ENCODE results near the gene POLR2L. TPM values are rescaled to one million over a fixed set of nuclear protein-coding genes. Genes with fewer than 3 reads are reported as not detected.

Gene POLR2L
- polyA plus RNA-seq, 2 donors = 64.9 to 177 TPM

DNA sequence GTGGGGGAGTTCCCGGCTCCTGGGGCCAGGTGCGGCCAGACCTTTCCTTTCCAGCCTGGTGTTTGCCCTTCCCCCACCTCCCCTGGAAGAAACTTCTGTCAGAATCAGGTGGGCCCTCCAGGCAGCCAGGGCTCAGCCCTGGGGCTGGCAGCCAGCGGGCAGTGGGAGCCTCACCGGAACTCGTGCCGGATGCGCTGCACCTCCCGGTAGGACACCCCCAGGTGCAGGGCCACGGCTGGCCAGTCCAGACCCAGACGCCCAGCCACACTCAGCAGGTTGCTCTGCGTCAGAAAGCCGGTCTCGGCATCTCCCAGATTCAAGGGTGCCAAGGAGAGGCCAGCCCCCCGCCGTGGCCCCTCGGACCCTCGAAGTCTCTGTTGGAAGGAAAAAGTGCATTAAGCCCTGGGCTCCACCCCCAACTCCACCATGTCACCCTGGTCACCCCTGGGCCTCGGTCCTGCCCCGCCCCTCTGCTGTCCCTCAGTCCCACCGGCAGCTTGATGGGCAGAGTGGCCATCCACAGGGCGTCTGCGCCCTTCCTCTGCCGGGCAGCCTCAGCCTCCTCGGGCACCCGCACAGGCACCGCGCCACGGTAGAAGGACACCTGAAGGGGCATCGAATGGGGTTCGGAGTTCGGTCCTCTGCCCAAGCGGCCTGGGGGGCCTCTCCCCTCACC, 42.5 kb downstream of the POLR2L start:
- WGBS, 2 donors = 94 to 95% methylated on average over 31 to 32 of the region's 32 CpGs
- H3K27me3 ChIP-seq (ENCODE audit: control insufficient read depth in 1 of 2, insufficient read depth in 2 of 2, low read length in 2 of 2) = no peaks in the 10 kb centered on the region
- H3K4me3 ChIP-seq (ENCODE audit: low read depth in 1 of 2, low read length in 2 of 2) = no peak overlapping the region
- peaks cover 0 to 30% of the 10 kb centered on the region in 2 donors for H3K36me3 ChIP-seq (ENCODE audit: control insufficient read depth in 2 of 2, insufficient read depth in 2 of 2, low read length in 1 of 2)
- no peaks in the 10 kb centered on the region for H3K9me3 ChIP-seq (ENCODE audit: control insufficient read depth in 2 of 2, insufficient read depth in 1 of 2, low read depth in 1 of 2, low read length in 1 of 2)
- H3K4me1 ChIP-seq (ENCODE audit: control insufficient read depth in 2 of 2, insufficient read depth in 2 of 2, low read length in 1 of 2) = peaks cover 10 to 35% of the 10 kb centered on the region in 2 donors
- H3K27ac ChIP-seq (ENCODE audit: low read depth in 2 of 2, low read length in 1 of 2) = no peak overlapping the region

DNA sequence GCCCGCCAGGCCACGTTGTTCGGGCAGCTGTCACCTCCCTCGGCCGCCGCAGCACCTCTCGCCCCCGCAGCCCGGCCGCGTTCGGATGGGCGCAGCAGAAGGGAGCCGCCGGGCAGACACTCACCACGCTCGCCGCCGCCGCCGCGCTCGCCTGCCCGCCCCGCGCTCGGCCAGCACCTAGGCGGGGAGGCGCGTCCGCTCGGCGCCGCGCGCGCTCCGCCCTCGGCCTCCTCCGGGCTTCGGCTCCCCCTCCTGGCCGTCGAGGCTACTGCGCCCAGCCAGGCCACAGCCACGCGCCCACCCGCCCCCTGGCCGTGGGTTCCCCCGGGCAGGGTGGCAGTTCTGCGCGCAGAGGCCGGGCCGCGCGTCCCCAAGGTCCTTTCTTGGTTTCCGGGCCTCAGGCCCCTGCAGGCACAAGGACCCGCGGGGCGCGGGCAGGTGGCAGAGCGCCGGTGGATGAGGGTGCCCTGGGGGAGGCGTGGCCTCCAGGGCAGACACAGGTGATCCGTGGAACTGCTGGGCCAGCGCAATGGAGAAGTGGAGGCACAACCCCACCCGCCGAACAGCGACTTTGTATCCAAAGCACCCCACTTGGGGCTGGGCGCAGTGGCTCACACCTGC, 44.1 kb downstream of the POLR2L start, which contains the start of gene SLC25A22:
SLC25A22 (minus strand) TSS at position 189 of the 621 bp plus-strand sequence. CDS start 3,275 bp downstream, outside the sequence.
- Histone ChIP-seq H3K9me3 (ENCODE audit: control insufficient read depth in 2 of 2, insufficient read depth in 1 of 2, low read depth in 1 of 2, low read length in 1 of 2) (no peaks in the 10 kb centered on the region), H3K4me1 (ENCODE audit: control insufficient read depth in 2 of 2, insufficient read depth in 2 of 2, low read length in 1 of 2) (peaks cover 6 to 26% of the 10 kb centered on the region in 2 donors), H3K27me3 (ENCODE audit: control insufficient read depth in 1 of 2, insufficient read depth in 2 of 2, low read length in 2 of 2) (no peaks in the 10 kb centered on the region), H3K36me3 (ENCODE audit: control insufficient read depth in 2 of 2, insufficient read depth in 2 of 2, low read length in 1 of 2) (peaks cover 0 to 34% of the 10 kb centered on the region in 2 donors), H3K27ac (ENCODE audit: low read depth in 2 of 2, low read length in 1 of 2) (peak within 1 kb of the TSS; percentile 87 to 89), H3K4me3 (ENCODE audit: low read depth in 1 of 2, low read length in 2 of 2) (peak within 1 kb of the TSS; percentile 51 to 68)
- WGBS, 2 donors = 3 to 4% methylated on average over 55 to 69 of the region's 69 CpGs

DNA sequence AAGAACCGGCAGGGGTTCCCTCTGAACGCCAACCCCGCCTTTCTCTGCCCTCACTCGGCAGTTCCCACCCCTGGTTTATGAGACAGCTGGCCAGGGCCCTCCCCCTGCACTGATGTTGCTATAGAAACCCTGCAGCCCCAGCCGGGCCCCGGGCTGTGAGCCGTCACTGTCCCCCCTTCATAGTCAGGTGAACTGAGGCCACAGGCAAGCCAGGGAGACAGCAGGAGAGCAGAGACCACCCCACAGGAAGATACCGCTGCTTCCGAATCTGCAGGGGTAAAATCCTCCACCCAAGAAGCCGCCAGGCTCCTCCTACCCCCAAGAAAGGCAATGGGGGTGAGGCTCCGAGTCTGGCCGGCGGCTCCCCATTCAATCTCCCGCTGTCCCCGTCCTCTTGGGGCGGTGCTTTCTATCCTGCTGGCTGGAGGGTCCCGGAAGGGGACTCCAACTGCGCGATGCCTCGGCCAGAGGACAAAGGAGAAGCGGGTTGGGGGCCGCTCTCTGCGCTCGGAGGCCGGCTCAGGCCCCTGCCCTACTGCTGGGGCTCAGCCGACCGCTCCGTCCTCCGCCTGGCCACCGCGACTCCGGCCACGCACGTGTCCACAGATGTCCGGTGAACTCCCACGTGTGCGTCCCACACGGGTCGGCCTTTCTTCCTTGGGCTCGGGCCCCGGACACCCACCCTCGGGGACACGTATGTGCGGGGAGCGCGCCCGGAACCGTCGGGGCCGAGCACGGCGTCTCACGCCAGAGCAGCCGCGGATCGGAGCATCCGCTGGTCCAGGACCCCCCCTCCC, 44.8 kb downstream of the POLR2L start:
- Histone ChIP-seq H3K4me1 (ENCODE audit: control insufficient read depth in 2 of 2, insufficient read depth in 2 of 2, low read length in 1 of 2) (peaks cover 6 to 26% of the 10 kb centered on the region in 2 donors), H3K27me3 (ENCODE audit: control insufficient read depth in 1 of 2, insufficient read depth in 2 of 2, low read length in 2 of 2) (no peaks in the 10 kb centered on the region), H3K36me3 (ENCODE audit: control insufficient read depth in 2 of 2, insufficient read depth in 2 of 2, low read length in 1 of 2) (peaks cover 0 to 32% of the 10 kb centered on the region in 2 donors), H3K27ac (ENCODE audit: low read depth in 2 of 2, low read length in 1 of 2) (peak overlapping the region; percentile 87 to 89), H3K4me3 (ENCODE audit: low read depth in 1 of 2, low read length in 2 of 2) (peak overlapping the region; percentile 51 to 68), H3K9me3 (ENCODE audit: control insufficient read depth in 2 of 2, insufficient read depth in 1 of 2, low read depth in 1 of 2, low read length in 1 of 2) (no peaks in the 10 kb centered on the region)
- 0% methylated on average over 56 to 57 of the region's 57 CpGs for WGBS, 2 donors

DNA sequence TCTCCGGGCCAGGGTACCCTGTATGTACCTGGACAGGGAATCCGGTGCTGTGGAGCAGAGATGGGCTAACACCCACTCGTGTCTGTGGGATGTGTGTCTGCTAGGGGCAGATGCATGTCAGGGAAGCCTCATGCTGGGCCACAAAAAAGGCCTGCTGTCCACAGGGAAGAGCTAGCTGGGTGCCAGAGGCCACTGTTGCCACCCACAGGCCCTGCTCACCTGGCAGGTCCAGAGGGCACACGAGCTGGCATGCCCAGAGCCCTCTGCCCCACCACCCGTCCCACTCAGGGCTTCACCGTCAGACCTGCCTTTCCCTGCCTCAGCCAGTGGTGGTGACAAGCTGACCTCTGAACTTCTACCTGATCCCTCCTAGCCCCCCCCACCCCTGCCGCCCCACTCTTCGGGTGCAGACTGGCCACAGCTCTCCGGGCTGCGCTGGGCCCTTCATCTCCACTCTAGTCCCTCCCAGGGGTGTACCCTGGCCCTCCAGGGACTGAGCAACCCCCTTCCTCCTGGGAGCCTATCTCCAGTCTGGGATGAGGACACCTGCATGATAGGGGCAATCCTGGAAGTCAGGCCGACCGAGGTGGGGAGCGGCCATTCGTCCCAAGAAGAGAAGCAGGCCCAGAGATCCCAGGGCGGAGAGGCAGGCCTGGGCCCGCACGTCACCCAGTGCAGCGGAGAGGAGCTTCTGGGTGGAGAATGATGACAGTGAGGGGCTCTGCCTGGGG, 45.6 kb downstream of the POLR2L start:
- peak overlapping the region; percentile 51 to 68 for H3K4me3 ChIP-seq (ENCODE audit: low read depth in 1 of 2, low read length in 2 of 2)
- peak overlapping the region; percentile 87 to 89 for H3K27ac ChIP-seq (ENCODE audit: low read depth in 2 of 2, low read length in 1 of 2)
- no peaks in the 10 kb centered on the region for H3K27me3 ChIP-seq (ENCODE audit: control insufficient read depth in 1 of 2, insufficient read depth in 2 of 2, low read length in 2 of 2)
- peaks cover 0 to 27% of the 10 kb centered on the region in 2 donors for H3K36me3 ChIP-seq (ENCODE audit: control insufficient read depth in 2 of 2, insufficient read depth in 2 of 2, low read length in 1 of 2)
- WGBS, 2 donors = 11 to 14% methylated on average over 18 of the region's 18 CpGs
- peaks cover 6 to 26% of the 10 kb centered on the region in 2 donors for H3K4me1 ChIP-seq (ENCODE audit: control insufficient read depth in 2 of 2, insufficient read depth in 2 of 2, low read length in 1 of 2)
- H3K9me3 ChIP-seq (ENCODE audit: control insufficient read depth in 2 of 2, insufficient read depth in 1 of 2, low read depth in 1 of 2, low read length in 1 of 2) = no peaks in the 10 kb centered on the region

DNA sequence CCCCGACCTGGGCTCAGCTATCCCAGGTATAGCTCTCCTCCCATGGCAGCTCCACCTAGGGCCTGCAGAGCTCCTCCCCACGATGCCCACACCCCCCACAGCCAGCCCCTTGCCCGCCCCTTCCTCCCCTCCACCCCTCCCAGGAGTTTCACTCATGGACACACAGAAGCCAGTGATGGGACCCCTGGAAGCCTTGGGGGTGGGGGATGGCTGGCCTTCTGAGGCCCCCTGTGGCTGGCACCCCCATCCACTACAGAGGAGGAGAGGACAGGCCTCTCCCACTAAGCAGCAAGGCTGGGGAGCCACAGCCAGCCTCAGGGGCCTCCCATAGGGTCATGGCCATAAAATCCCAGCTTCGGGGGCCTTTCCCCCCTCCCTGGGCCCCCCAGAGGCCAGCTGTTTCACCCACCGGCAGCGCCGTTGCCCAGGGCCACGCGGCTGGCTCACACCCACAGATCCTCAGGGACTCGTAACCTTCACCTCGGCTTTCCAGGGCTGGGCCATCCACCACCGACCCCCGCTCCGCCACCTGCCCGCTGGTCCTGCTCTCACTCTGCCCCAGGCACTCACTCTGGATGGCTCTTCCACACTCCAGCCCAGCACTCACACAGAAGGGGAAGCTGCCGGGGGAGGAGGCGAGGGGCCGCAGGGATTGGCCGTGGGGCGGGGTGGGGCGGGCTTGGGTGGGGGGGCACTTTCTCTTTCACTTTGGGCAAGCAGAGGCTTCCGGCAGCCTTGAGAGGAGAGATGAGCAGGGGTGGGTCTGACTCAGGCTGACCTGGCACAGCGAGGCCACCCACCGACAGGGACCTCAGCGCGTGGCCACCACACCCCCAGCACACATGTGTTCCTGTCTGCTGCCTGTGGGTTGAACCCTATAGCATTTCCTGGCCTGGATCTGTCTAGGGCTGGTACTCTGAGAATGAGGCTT, 46.4 kb downstream of the POLR2L start:
- Histone ChIP-seq H3K4me3 (ENCODE audit: low read depth in 1 of 2, low read length in 2 of 2) (peak overlapping the region; percentile 51 to 62), H3K4me1 (ENCODE audit: control insufficient read depth in 2 of 2, insufficient read depth in 2 of 2, low read length in 1 of 2) (peaks cover 6 to 26% of the 10 kb centered on the region in 2 donors), H3K27ac (ENCODE audit: low read depth in 2 of 2, low read length in 1 of 2) (peak overlapping the region; percentile 87 to 89), H3K27me3 (ENCODE audit: control insufficient read depth in 1 of 2, insufficient read depth in 2 of 2, low read length in 2 of 2) (no peaks in the 10 kb centered on the region), H3K9me3 (ENCODE audit: control insufficient read depth in 2 of 2, insufficient read depth in 1 of 2, low read depth in 1 of 2, low read length in 1 of 2) (no peaks in the 10 kb centered on the region), H3K36me3 (ENCODE audit: control insufficient read depth in 2 of 2, insufficient read depth in 2 of 2, low read length in 1 of 2) (peaks cover 0 to 29% of the 10 kb centered on the region in 2 donors)
- WGBS, 2 donors = 3 to 5% methylated on average over 25 to 26 of the region's 26 CpGs

DNA sequence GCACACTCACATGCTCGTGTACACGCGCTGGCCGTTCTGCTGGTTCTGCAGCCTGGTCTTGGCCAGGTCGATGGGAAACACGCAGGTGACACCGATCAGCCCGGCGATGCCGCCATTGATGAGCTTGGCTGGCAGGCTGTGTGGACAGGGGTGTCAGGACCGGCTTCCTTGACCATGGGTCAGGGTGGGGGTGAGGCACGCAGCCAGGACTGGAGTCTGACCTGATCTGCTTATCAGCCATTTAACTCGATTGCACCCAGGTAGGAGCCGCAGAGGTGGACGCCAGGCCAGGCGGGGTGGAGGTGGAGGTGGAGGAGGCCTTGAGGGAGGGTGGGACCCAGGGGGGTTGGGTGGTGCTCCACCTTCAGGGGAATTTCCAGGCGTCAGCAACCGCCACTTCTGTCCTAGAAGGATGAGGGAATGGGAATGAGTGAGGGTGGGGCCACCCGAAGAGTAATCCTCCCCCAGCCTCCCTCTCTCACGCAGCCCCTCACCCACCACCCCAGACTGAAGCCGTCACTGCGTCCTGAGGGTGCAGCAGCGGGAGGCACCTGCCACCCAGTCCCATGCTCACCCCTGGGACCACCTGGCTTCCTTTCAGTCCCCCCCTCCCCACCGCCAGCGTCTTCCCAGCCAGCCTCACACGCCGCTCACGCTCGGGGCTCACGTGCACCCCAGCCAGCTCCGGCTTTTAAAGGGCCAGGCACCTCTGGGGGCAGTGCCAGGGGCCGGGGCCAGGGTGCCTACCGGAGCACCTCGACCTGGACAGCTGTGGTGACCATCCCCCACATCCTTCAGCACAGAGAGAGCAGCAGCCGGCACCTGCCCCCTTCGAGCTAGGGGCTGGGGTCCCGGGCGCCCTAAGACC, 47.3 kb downstream of the POLR2L start:
- Histone ChIP-seq H3K4me1 (ENCODE audit: control insufficient read depth in 2 of 2, insufficient read depth in 2 of 2, low read length in 1 of 2) (peaks cover 6 to 26% of the 10 kb centered on the region in 2 donors), H3K9me3 (ENCODE audit: control insufficient read depth in 2 of 2, insufficient read depth in 1 of 2, low read depth in 1 of 2, low read length in 1 of 2) (no peaks in the 10 kb centered on the region), H3K27ac (ENCODE audit: low read depth in 2 of 2, low read length in 1 of 2) (no peak overlapping the region), H3K4me3 (ENCODE audit: low read depth in 1 of 2, low read length in 2 of 2) (peak overlapping the region; percentile 22 to 51), H3K36me3 (ENCODE audit: control insufficient read depth in 2 of 2, insufficient read depth in 2 of 2, low read length in 1 of 2) (peaks cover 0 to 22% of the 10 kb centered on the region in 2 donors), H3K27me3 (ENCODE audit: control insufficient read depth in 1 of 2, insufficient read depth in 2 of 2, low read length in 2 of 2) (no peaks in the 10 kb centered on the region)
- WGBS, 2 donors = 46 to 51% methylated on average over 27 to 38 of the region's 38 CpGs

DNA sequence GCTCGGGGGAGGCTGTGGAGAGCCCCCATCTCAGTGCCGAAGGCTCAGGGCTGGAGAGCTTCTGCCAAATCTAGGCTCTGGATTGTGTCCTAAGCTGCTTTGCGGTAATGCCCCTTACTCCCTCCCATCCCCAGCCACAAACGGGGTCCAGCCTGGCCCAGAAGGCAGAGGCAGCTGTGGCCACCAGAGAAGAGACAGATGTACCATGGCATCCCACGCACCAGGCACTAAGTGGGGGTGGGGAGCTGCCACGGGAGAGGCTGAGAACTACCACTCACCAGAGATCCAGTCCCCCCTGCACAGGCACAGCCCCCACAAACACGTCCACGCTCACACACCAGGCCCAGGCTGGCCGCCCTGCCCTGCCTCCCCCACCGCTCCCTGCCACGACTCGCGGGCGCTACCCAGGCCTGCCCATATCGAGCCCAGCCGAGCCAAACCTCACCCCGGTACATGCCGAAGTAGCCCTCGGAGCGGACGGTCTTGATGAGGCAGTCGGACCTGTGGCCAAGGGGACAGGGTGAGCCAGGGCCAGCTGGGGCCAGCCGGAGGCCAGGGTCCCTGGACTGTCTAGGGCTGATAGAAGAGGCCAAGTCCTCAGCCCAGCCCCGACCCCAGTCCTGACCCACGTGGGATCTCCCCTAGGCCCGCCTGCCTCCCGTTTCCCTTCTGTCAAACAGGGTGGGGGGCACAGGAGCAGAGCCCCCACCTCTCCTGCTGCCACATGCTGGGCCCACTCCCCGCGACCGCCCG, 48.1 kb downstream of the POLR2L start:
- Histone ChIP-seq H3K9me3 (ENCODE audit: control insufficient read depth in 2 of 2, insufficient read depth in 1 of 2, low read depth in 1 of 2, low read length in 1 of 2) (no peaks in the 10 kb centered on the region), H3K4me1 (ENCODE audit: control insufficient read depth in 2 of 2, insufficient read depth in 2 of 2, low read length in 1 of 2) (peaks cover 6 to 26% of the 10 kb centered on the region in 2 donors), H3K36me3 (ENCODE audit: control insufficient read depth in 2 of 2, insufficient read depth in 2 of 2, low read length in 1 of 2) (peaks cover 0 to 14% of the 10 kb centered on the region in 2 donors), H3K27ac (ENCODE audit: low read depth in 2 of 2, low read length in 1 of 2) (no peak overlapping the region), H3K27me3 (ENCODE audit: control insufficient read depth in 1 of 2, insufficient read depth in 2 of 2, low read length in 2 of 2) (no peaks in the 10 kb centered on the region), H3K4me3 (ENCODE audit: low read depth in 1 of 2, low read length in 2 of 2) (no peak overlapping the region)
- WGBS, 2 donors = 83 to 87% methylated on average over 31 of the region's 31 CpGs
